Measurements from ENCODE around the gene HLA-DOA.

The HLA-DOA gene

DNA sequence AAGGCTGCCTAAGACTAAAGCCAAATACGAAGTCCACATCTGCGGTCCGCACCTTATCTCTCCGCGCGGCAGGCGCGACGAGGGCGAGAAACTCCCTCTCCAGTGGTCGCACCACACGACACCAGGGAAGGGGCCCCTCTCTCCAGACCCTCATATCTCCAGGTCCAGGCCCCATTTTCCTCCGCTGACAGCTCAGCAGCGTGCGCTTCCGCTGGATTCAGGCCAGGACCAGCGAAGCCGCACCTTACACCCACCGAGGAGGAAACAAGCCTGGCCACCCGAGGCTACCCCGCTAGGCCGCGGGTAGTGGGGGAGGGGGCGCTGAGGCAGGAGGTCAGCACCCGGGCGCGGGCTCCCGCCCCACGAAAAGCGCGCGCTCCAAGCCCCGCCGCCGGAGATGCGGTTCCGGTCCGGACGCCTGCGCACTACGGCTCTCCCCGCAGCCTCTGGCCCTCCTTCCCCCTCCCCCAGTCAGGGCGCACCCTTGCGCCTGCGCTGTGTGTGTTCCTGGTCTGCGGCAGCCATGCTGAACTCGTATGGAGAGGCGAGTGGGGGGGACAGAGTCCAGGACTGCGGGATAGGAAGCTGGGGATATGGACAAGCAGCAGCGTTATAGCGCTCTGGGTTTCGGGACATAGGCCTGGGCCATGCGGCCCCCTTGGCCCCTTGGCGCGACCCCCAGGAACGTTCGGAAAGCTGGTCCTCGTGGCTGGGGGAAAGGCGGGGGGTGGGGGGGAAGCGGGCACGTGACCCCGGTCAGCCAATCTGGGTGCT is 41.1 kb downstream of the HLA-DOA start, which contains the start of gene BRD2:
Gene BRD2, plus strand, starts transcription at position 502 of the 774 bp plus-strand sequence. CDS start 4,305 bp downstream, outside the sequence.
- Histone ChIP-seq H3K4me1 (ENCODE audit: insufficient read depth, poor library complexity, severe bottlenecking) (no peaks in the 10 kb centered on the region), H3K27ac (ENCODE audit: poor library complexity, severe bottlenecking) (peak within 1 kb of the TSS; percentile 99), H3K36me3 (ENCODE audit: low read depth) (peaks cover 26% of the 10 kb centered on the region), H3K9me3 (ENCODE audit: severe bottlenecking) (no peaks in the 10 kb centered on the region), H3K27me3 (ENCODE audit: insufficient read depth, poor library complexity, severe bottlenecking) (no peaks in the 10 kb centered on the region), H3K4me3 (ENCODE audit: severe bottlenecking) (peak within 1 kb of the TSS; percentile 54)
- TF ChIP-seq, protein P1, sequence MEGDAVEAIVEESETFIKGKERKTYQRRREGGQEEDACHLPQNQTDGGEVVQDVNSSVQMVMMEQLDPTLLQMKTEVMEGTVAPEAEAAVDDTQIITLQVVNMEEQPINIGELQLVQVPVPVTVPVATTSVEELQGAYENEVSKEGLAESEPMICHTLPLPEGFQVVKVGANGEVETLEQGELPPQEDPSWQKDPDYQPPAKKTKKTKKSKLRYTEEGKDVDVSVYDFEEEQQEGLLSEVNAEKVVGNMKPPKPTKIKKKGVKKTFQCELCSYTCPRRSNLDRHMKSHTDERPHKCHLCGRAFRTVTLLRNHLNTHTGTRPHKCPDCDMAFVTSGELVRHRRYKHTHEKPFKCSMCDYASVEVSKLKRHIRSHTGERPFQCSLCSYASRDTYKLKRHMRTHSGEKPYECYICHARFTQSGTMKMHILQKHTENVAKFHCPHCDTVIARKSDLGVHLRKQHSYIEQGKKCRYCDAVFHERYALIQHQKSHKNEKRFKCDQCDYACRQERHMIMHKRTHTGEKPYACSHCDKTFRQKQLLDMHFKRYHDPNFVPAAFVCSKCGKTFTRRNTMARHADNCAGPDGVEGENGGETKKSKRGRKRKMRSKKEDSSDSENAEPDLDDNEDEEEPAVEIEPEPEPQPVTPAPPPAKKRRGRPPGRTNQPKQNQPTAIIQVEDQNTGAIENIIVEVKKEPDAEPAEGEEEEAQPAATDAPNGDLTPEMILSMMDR (IDR thresholded peaks at IDR 0.05; ENCODE audit: poor library complexity, severe bottlenecking), result no peak
- DNase-seq (ENCODE audit: low spot score) (peak; percentile 95), ATAC-seq (ENCODE audit: low read depth) (peak; percentile 28)

DNA sequence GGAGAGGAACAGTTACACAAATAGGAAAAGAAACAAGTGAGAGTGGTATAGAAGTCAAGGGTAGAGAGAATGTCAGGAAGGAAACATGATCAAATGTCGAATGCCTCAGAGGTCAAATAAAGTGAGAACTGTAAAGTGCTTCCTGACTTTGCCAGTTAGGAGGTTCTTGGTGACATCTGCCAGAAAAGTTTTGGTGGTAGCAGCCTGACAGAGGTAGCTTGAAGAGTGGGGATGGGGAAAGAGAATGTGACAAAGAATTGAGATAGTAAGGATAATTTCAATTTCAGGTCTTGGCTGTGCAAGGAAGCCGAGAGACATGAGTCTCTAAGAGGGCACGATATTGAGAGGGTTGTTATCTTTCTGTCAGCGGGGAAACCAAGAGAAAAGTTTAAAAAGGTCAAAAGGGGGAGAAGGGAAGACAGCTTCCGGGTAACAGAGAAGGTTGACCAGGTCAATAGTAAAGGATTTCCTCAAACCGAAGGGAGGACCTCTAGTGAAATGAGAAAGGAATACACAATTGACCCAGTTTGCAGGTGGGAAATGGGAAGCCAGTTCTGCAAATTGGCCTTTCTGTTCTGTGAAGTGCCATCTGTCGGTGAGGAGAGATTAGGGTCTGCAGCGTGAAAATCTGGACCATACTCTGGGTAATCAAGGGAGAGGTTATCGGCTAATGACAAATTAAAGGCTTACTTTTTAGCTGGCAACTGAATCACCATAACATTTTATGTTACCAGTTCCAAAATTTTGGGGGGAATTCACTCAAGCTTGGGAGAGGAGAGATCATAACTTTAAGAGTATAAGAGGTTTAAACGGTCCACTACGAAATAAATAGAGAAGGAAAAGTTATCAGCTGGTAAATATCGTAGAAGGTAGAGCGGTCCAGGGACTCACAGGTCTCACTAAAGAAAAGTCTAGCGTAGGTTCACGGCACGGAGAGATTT is 42.0 kb downstream of the HLA-DOA start:
- ATAC-seq (ENCODE audit: low read depth), result no peak

DNA sequence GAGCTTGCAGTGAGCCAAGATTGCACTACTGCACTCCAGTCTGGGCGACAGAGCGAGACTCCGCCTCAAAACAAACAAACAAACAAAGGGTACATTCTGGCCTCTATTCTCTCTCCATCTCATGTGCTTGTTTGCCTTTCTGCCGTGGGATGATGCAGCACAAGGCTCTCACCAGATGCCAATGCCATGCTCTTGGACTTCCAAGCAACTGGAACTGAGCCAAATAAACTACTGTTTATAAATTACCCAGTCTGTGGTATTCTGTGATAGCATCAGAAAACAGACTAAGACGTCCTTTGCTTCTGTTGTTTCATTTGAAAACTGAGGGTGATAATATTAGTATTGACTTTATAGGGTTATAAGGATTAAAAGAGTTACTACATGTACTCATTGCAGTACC is 44.6 kb downstream of the HLA-DOA start:
- no peak overlapping the region for H3K27ac ChIP-seq (ENCODE audit: poor library complexity, severe bottlenecking)

More for the DNA sequence above, 42.0 kb downstream of the HLA-DOA start:
- H3K9me3 ChIP-seq (ENCODE audit: severe bottlenecking), result no peaks in the 10 kb centered on the region
- peaks cover 17% of the 10 kb centered on the region for H3K36me3 ChIP-seq (ENCODE audit: low read depth)
- peak overlapping the region; percentile 99 for H3K27ac ChIP-seq (ENCODE audit: poor library complexity, severe bottlenecking)
- H3K4me1 ChIP-seq (ENCODE audit: insufficient read depth, poor library complexity, severe bottlenecking), result no peaks in the 10 kb centered on the region
- TF ChIP-seq, protein P1 (IDR thresholded peaks at IDR 0.05; ENCODE audit: poor library complexity, severe bottlenecking), result peak; percentile 76
- H3K4me3 ChIP-seq (ENCODE audit: severe bottlenecking), result peak overlapping the region; percentile 54
- H3K27me3 ChIP-seq (ENCODE audit: insufficient read depth, poor library complexity, severe bottlenecking), result no peaks in the 10 kb centered on the region
- DNase-seq (ENCODE audit: low spot score), result no peak

DNA sequence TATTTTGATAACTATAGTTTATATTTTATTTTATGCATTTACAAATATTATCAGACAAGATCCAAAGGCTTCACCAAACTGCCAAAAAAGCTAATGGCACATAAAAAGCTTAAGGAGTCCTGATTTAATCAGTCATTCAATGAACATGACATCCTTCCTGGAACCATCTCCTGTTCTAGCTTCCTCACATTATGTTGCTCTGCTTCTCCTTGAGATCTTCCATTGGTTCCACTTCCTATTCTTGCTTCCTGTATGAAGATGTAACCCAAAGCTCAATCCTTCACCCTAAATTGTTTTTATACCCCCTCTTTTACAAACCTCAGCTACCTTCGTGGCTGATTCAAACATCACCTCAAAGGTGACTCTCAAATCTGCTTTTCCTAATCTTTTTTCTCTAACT is 45.5 kb downstream of the HLA-DOA start:
- no peak for DNase-seq (ENCODE audit: low spot score)
- TF ChIP-seq, protein P1 (IDR thresholded peaks at IDR 0.05; ENCODE audit: poor library complexity, severe bottlenecking), result no peak
- no peaks in the 10 kb centered on the region for H3K9me3 ChIP-seq (ENCODE audit: severe bottlenecking)
- no peak overlapping the region for H3K4me3 ChIP-seq (ENCODE audit: severe bottlenecking)
- no peak for ATAC-seq (ENCODE audit: low read depth)
- no peaks in the 10 kb centered on the region for H3K36me3 ChIP-seq (ENCODE audit: low read depth)
- H3K27me3 ChIP-seq (ENCODE audit: insufficient read depth, poor library complexity, severe bottlenecking), result no peaks in the 10 kb centered on the region
- H3K27ac ChIP-seq (ENCODE audit: poor library complexity, severe bottlenecking), result no peak overlapping the region
- no peaks in the 10 kb centered on the region for H3K4me1 ChIP-seq (ENCODE audit: insufficient read depth, poor library complexity, severe bottlenecking)

More for the DNA sequence above, 44.6 kb downstream of the HLA-DOA start:
- TF ChIP-seq, protein P1 (IDR thresholded peaks at IDR 0.05; ENCODE audit: poor library complexity, severe bottlenecking), result no peak
- no peak overlapping the region for H3K4me3 ChIP-seq (ENCODE audit: severe bottlenecking)
- no peaks in the 10 kb centered on the region for H3K4me1 ChIP-seq (ENCODE audit: insufficient read depth, poor library complexity, severe bottlenecking)
- ATAC-seq (ENCODE audit: low read depth) (no peak), DNase-seq (ENCODE audit: low spot score) (no peak)
- peaks cover 5% of the 10 kb centered on the region for H3K36me3 ChIP-seq (ENCODE audit: low read depth)
- no peaks in the 10 kb centered on the region for H3K27me3 ChIP-seq (ENCODE audit: insufficient read depth, poor library complexity, severe bottlenecking)
- H3K9me3 ChIP-seq (ENCODE audit: severe bottlenecking), result no peaks in the 10 kb centered on the region
